HG03103 (cell line): ENCODE data around the gene DUSP22.
"Not testable (repeated sequence)": the region's sequence is repeated elsewhere in the genome, so short reads cannot be mapped to it uniquely, and the experiment has no call there.

Experiments used
- ATAC-seq: cut with Tn5 transposase; IDR thresholded peaks from one replicate; pipeline ENCODE4 v1.9.1; 2021; ENCODE audit warnings: low read depth; ENCODE audit not compliant: unreplicated experiment

Gene DUSP22

DNA sequence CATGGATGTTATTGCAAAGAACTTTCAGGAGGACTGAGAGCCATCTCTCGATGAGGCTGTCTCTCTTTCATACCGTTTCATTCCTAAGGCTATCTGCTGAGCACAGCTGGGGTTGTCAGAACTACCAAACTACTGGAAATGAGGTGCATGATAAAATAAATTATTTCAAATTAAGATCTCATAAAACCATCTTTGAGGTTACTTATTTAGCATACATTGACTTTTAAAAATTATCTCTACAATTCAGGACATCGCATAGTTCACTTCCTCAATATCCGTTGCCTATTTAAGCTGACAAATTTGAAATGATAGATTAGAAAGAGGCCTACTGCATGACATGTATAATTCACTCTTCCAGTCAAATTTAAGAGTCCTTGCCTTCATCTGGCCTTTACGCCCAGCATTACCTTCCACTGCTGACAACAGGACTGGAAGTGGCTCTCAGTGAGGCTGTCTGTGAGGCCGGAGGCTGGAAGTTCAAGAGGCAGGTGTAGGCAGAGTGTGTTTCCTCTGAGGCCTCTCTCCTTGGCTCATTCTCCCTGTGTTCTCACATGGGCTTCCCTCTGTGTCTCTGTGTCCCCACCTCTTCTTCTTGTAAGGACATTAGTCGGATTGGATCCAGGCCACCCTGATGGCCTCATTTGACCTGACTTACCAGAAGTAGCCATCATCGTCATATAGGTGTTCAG, 12.8 kb upstream of the DUSP22 start:
- no peak for ATAC-seq

DNA sequence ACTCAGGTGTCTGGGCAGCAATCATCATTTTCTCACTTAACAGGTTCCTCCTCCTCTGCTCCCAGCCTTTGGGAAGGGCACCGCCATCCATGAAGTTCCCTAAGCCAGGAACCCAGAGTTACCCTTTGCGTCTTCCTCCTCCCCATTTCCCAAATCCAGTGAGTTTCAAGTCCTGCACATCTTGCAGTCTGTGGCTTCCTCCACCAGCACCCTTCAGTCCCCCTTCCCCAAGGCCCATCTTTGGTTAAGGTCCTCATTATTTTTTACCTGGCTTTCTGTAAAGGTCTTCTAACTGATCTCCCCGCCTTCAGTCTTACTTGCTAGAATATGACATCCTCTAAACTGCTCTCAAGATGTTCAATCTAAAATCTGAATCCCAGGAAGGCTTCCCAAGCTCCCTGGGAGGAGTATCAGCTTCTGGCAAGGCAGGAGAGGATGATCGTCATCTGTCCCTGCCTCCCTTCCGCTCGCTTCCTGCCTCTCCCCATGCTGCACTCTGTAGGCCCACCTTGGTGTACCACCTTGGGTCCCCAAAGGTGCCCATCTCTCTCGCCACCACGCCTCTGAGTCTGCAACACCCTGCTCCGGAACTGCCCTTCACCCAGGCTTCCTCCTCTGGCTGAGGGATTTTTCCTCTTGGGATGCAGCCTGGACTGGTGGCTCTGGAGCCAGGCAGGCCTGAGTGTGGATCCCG, 11.4 kb upstream of the DUSP22 start:
- no peak for ATAC-seq

DNA sequence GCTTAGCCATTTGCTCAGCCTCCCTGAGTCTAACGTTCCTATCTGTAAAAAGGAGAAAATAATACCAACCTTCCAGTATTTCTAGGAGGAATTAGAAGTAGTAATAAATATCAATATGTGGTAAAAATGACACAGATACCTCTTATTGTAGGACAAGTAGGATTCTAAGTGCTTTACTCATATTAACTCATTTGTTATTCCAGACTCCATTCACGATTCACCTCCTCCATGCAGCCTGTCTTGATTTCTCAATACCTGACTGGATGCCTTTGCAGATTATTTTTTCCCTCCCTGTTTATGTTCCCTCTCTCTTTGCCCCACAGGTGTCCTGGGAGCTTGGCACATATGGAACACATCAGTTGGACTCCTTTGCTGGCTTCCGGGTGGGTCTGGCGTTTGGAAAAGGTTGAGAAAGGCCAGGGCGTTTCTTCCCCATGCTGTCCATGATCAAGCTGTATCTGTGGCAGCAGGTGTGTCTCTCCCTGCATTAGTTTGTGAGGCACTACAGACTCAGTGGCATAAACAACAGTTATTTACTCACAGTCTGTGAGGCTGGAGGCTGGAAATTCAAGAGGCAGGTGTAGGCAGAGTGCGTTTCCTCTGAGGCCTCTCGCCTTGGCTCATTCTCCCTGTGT, 10.7 kb upstream of the DUSP22 start:
- ATAC-seq: no peak

DNA sequence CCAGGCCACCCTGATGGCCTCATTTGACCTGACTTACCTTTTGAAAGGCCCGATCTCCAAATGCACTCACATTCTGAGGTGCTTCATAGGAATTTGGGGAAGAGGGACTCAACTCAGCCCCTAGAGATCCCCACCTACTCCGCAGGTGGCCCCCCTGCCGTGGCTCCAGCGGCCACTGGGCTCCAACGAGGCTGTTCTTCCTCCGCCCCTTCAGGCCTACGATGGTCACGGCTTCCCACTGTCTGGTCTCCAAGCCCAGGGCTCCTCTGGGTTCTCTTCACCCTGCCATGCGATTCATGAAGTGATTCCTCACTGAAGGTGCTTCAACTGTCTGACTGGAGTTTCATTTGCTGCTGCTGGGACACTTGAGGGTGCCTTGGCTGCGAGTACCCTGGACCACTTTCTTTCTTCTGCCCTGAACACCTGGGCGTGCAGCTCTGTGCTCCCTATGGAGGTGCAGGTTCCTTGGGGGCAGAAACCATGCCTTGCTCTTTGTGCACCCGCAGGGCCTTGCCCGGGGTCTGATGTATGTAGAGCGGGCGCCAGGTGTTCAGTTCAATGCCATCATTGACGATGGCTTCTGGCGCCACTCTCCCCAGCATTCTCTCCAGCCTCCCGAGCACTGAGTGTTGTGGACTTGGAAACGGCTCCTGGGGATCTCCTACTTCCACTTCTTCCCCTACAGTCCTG, 10.0 kb upstream of the DUSP22 start:
- no peak for ATAC-seq

DNA sequence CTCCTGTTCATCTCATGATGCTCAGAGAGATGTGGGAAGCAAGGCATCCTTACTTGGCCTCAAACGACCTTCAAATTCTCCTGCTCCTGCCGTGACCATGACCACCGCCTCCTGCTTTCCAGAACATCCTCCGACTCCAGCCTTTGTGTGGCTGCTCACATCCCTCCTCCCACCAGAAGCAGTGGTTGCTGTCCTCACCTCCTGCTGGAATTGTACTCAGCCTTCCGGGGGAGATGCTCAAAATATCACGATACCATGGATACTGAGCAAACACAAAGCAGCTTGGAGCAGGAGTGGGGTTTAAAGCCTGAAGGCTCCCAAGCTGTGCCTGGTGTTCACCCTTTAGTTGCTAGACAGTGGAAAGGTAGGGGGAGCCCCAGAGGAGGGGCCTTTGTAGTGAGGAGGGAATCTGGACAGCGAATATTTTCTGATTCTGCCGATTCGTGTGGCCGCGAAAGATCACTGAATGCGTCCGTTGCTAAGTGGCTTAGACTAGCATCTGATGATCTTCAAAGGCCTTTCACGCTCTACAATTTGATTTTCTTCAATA, 9.3 kb upstream of the DUSP22 start:
- ATAC-seq: no peak

DNA sequence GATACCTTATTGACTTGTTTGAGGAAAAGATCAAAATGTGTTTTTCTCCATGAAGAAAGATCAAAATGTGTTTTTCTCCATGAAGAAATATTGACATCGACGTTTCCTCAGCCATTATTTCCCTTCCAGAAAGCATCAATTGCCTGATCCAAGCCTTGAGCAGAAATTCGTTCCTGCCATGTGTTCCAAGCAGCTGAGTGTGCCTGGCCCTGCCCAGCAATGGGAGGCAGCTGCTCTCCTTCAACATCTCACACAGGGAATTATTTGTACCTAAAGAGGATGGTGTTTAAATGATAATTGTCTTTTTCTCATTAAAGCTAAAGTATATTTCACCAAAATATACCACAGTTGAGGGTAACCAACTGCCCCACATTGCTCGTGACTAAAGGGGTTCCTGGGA, 7.8 kb upstream of the DUSP22 start:
- ATAC-seq: no peak

DNA sequence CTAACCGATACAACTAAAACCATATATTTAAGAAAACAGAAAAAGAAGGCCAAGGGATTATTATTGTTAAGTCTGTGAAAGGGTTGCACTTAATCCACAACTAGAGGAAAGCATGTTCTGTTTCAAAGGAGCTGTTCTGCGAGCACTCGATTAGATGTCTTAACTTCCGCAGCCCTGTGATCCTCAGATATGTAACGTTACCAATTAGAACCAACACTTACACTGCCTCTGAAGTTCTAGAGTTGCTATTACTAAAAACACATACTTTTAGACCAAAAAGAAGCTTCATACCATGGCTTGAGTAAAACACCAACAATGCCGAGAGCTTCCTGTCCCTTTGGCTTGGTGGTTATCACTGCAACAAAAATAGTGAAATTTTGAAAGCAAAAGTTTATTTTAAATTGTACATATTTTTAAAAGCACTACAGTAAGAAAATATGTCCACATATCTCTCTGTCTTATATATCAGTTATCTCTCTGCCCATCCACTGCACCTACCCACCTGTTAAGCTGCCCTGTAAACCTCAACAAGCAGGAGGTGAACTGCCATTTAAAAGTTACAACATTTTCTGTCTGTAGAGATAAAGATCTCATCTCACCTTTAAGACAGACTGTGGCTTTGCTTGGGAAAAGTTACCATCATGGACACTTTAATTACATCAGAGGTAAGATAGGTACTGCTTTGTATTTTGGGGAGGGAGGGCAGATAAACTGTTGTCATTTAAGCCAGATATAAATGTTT, 7.1 kb upstream of the DUSP22 start:
- ATAC-seq: no peak

DNA sequence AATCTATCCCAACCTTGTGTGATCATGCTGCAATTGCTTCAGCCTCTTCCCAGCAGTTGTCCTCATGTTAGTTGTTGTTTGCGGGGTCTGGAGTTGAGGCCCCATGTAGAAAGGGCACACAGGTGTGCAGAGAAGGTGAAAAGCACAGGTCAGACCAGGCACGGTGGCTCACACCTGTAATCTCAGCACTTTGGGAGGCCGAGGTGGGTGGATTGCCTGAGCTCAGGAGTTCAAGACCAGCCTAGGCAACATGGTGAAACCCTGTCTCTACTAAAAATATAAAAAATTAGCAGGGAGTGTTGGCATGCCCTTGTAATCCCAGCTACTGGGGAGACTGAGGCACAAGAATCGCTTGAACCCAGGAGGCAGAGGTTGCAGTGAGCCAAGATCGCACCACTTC, 6.4 kb upstream of the DUSP22 start:
- ATAC-seq: not testable (repeated sequence)

DNA sequence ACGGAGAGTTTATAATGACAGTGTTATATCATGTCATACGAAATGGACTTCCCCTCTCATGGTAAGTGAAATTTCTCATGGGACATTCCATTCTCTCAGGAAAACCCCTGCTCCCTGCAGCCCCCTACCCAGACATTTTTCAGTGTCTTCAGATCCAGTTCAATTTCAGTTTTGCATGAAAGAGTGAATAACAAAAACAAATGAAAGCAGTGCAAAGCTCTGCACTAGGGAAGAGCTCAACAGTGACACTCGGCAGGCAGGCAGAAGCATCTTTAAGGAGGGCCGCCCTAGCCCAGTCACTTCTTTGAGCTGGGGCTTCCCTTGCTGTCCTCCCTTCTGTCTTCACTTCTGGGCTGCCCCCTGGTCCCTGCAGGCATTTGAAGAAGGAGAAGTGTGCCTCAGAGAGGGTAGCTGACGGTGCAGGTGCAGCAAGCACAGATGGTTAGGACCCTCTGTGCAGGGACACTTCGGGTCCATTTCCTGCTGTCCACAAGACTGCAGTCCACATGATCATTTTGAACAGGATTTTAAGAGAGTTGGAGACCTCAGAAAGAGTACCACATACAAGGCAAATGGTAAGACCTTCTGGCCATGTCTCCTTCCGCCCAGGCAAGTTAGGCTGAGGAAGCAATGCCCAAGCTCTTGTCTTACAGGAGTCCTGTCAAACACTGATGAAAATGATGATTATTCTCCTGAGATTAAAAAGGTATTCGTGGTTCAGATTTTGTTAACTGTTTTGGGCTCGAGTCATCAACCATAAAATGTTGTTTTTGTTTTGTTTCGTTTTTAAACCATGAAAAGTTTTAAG, 5.4 kb upstream of the DUSP22 start:
- ATAC-seq: no peak

DNA sequence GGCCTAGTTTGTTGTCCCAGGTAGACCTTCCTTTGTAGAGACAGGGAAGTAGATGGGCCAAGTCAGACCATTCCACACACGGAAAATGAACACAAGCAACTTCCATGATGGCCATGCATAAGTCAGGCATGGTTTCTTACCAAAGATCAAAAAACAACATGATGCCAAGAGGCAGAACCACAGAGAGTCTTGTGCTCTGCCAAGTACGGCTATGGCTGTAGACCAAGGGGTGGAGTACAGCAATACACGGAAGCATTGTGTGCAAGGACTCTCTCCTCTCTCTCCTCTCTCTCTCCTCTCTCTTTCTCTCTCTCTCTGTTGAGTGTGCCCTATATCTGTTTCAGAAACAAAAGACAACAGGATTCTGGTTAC, 4.8 kb upstream of the DUSP22 start:
- ATAC-seq: no peak

DNA sequence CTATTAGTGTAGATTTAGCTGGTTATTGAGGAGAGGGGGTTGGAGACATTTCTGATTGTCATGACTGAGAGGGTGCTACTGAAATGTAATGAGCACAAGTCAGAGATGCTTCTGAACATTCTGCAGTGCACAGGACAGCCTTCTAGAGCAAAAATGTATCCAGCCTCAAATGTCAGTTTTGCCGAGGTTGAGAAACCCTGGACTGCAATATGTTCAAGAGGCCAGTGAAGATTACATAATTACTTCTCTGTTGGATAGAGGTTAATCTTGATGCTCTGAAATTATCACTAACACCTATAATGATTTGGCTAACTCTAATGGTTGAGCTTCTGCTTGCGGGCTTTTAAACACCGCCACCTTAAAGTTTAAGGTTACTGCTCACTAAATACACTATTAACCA, 3.4 kb upstream of the DUSP22 start:
- no peak for ATAC-seq

DNA sequence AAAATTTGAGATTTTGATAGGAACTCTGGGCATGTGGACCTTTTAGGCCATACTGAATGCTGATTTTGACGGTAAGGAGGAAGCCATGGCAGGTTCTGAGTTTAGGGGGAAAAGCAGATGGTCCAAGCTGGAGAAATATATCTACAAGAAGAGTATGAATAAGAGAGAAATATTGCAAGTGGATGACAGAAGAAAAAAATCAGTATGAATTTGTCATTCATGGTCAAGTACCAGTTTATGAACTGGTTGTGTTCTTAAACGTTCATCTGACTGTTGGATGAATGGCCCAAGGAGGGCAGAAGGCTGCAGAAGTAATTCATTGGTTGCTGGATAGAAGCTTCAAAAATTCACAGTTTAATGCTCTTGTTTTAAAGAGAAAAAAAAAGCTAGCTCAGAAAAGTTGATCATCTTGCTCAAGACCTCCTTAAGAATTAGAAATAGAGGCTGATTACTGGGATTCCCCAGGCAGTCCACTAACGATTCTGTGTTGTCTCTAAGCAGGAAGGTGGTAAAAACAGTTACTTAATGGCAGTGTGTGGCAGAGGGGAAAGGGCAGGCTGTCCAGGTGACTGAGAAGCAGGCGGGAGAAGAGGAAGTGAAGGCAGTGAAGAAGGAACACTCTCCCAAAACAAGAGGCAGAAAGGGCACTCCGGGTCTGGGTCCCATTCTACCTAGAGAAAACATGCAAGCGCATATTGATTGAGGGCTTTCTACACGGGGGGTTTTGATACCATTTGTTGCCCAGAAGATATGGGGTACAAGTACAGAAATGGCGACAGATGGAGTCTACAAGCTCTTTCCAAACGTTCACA, 2.0 kb upstream of the DUSP22 start:
- no peak for ATAC-seq

DNA sequence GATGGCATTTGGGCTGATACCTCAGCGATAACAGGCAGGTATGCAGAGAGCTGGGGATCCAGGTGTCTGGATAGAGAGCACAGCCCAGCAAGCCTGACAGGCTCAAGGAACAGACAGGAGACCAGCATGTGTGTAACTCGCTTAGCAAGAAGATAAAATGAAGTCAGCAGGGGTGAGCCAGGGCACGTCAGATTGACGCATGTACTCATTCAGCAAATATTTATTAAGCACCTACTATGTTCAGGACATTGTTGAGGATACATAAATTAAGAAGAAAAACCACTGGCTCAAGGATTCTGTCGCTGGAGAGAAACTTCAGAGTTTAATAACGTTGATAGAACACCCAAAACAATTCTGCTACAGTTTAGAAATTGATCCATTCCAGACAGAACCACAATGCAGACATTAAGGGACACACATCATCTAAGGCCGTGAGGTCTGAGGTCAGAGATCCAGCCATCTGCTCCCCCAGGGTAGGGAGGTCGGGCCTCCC, 1.0 kb upstream of the DUSP22 start:
- no peak for ATAC-seq

DNA sequence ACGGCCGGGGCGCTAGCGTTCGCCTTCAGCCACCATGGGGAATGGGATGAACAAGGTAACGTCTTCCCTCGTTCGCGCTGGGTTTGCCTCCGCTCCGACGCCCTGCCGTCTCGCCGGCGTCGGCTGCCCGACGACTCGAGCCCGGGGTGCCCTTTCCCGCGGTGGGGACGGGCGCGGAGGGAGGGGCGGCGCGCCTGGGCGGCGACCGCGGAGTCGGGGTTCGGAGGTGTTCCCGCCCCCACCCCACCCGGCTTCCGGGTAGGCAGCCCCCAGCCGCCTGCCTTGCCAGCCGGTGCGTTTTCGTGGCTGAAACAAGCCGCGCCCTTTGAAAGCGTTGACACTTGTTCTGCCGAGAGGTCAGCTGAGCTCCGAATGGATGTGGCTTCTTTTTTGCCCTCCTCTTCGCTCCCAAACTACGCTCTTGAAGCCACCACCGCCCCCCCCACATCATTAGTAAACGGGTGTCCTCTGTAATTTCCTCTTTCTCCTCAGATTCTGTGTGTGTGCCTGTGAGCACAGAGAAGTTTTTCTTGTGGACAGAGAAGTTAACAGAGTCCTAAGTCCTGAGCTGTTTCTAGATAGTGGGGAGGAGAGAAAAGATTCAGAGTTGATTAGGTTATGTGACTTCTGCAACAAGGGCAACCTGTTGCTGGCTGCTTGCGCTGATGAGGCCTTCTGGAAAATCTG, 362 bp downstream of the DUSP22 start:
- ATAC-seq: peak; percentile 30

DNA sequence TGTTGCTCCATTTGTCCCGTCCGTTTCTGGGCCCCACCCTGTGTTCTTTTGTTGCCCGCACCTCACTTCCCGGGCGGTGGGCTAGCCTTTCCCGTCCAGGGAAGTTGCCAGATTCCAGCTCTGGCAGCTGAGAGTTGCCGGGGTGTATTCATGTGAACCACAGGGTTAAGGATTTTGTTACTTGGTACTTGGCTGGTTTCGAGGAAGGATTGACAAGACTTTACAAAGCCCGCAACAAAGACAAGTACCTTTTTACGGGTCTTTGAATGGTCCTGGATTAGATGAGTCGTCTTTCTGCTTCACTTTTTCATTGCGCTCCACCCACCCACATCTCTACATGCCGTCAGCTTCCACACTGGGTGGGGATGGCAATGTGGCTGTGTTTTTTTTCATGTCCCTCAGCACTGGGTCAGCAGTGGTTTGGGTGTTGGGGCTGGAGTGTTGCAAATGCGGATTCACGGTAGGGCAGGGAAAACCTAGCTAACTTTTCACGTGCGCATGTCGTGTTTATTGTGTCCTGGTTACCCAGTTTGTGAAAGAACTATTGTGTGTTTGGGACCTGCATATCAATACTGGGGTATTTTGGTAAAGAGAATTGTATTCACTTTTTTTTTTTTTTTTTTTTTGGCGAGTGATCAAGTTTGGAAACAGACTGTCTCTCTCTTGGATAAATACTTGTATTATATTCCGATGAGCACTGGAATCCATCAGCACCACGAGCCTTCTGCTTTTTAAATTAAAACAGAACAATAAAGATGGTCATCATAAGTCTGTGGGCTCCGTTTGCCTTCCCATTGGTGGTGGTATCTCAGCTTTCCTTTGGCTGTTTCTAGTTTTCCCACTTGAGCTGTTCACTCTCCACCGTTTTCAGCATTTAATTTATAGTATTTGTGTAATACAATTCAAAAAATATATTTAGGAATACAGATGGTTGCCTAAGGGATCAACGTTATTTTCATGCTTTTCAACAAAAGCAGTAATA, 1.2 kb downstream of the DUSP22 start:
- no peak for ATAC-seq

DNA sequence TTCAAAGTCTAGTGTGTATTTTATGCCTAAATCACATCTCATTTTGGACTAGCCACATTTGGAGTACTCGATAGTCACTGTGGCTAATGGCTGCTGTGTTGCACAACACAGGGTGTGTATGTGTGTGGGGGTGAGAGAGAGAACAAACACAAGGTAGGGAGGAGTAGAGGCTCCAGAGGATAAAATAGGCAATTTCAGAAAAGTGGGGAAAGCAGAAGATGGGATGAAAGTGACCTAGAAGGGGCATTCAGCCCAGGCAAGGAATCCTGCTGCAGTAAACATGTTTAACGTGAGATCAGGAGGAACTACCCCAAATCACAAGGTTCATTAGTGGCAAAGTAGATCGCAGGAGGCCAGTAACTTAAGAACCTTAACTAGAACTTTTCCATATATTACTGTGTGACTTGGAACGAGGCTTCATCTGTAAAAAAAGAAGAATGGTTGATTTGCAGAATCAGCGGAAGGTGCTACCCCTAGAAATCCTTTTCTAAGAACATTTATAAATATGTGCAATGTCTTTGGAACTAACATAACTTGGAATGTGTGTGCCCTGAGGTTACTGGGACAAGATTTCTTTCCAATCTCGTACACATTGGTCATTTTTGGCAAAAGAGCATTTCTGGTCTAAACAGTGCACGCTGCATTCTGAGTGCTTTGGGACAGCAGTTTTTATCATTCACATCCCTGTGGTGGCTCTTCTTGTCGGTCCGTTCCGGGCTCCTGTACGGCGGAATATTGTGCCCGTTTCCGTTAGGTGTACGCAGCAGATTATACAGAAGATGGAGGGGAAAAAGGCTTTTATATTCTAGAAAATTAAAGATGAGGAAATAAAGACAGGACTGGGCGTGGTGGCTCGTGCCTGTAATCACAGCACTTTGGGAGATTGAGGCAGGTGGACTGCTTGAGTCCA, 2.6 kb downstream of the DUSP22 start:
- ATAC-seq: no peak
